Uterus (tissue), 2 donors: ENCODE measurements around the gene SERPINB8.

ENCODE experiments used
- CTCF ChIP-seq, 4 experiments: fragments of 200-600 bp in 2 of 4; fragments of 450-650 bp in 2 of 4; sonication (generic) in 2 of 4; IDR thresholded peaks; one replicate each; pipeline ENCODE4 v1.5.1; 2016 to 2019; ENCODE audit warnings: antibody characterized with exemption in 4 of 4, mild to moderate bottlenecking in 2 of 4, moderate library complexity in 1 of 4
- POLR2A ChIP-seq, 2 donors: fragments of 450-650 bp; IDR thresholded peaks; one replicate each; pipeline ENCODE4 v1.6.1; 2016; ENCODE audit warnings: antibody characterized with exemption in 2 of 2, mild to moderate bottlenecking in 1 of 2, moderate library complexity in 1 of 2

- TF ChIP-seq POLR2A (IDR thresholded peaks at IDR 0.05): no peak
- TF ChIP-seq CTCF (IDR thresholded peaks at IDR 0.05): no peak
Observed at GRCh38 chr18:63956755-63957154, 13.1 kb upstream of the SERPINB8 start.
